HEK293 (cell line): Measurements from ENCODE around the gene MRPS18A.
A peak's percentile ranks its signal among the peaks of the same experiment; 100 is the strongest.

ENCODE experiments used
- EGR2 ChIP-seq: fragments of 450-650 bp; formaldehyde crosslinking; IDR thresholded peaks from 2 replicates; pipeline ENCODE4 v1.5.1; 2016; ENCODE audit warnings: low read depth, missing biosample characterization, missing genetic modification characterization
- GLIS2 ChIP-seq: fragments of 450-650 bp; formaldehyde crosslinking; IDR thresholded peaks from 2 replicates; pipeline ENCODE4 v1.5.1; 2016; ENCODE audit warnings: missing biosample characterization, missing genetic modification characterization
- HIC1 ChIP-seq: fragments of 450-650 bp; formaldehyde crosslinking; IDR thresholded peaks from 2 replicates; pipeline ENCODE4 v1.5.1; 2016; ENCODE audit warnings: missing biosample characterization, missing genetic modification characterization
- HOXD13 ChIP-seq: sonication (generic); formaldehyde crosslinking; IDR thresholded peaks from 2 replicates; pipeline ENCODE4 v1.8.0; 2022; ENCODE audit warnings: missing genetic modification reagents, borderline replicate concordance
- KLF1 ChIP-seq: fragments of 450-650 bp; formaldehyde crosslinking; IDR thresholded peaks from 2 replicates; pipeline ENCODE4 v1.5.1; 2016; ENCODE audit warnings: missing biosample characterization, missing genetic modification characterization
- KLF8 ChIP-seq: fragments of 450-650 bp; formaldehyde crosslinking; IDR thresholded peaks from 2 replicates; pipeline ENCODE4 v1.5.1; 2016; ENCODE audit warnings: missing biosample characterization, missing genetic modification characterization
- PATZ1 ChIP-seq: fragments of 450-650 bp; formaldehyde crosslinking; IDR thresholded peaks from 2 replicates; pipeline ENCODE4 v1.5.1; 2016; ENCODE audit warnings: missing biosample characterization, missing genetic modification characterization
- PBX3 ChIP-seq: sonication (generic); formaldehyde crosslinking; IDR thresholded peaks from 2 replicates; pipeline ENCODE4 v1.8.1; 2022; ENCODE audit warnings: mild to moderate bottlenecking, moderate library complexity, missing genetic modification reagents
- WT1 ChIP-seq: fragments of 450-650 bp; formaldehyde crosslinking; IDR thresholded peaks from 2 replicates; pipeline ENCODE4 v1.5.1; 2016; ENCODE audit warnings: missing biosample characterization, missing genetic modification characterization
- ZBTB44 ChIP-seq: fragments of 450-650 bp; IDR thresholded peaks from 2 replicates; pipeline ENCODE4 v1.5.1; 2018; ENCODE audit warnings: missing biosample characterization, mild to moderate bottlenecking, missing genetic modification characterization
- ZBTB48 ChIP-seq: fragments of 450-650 bp; formaldehyde crosslinking; IDR thresholded peaks from 2 replicates; pipeline ENCODE4 v1.5.1; 2016; ENCODE audit warnings: missing biosample characterization, missing genetic modification characterization
- ZBTB49 ChIP-seq: fragments of 450-650 bp; formaldehyde crosslinking; IDR thresholded peaks from 2 replicates; pipeline ENCODE4 v1.5.1; 2016; ENCODE audit warnings: missing biosample characterization, missing genetic modification characterization, low read depth
- ZNF155 ChIP-seq: fragments of 450-650 bp; formaldehyde crosslinking; IDR thresholded peaks from 2 replicates; pipeline ENCODE4 v1.5.1; 2016; ENCODE audit warnings: missing biosample characterization, missing genetic modification characterization
- ZNF174 ChIP-seq: fragments of 450-650 bp; formaldehyde crosslinking; IDR thresholded peaks from 2 replicates; pipeline ENCODE4 v1.5.0; 2017; ENCODE audit warnings: missing biosample characterization, mild to moderate bottlenecking, missing genetic modification characterization
- ZNF19 ChIP-seq: fragments of 450-650 bp; formaldehyde crosslinking; IDR thresholded peaks from 2 replicates; pipeline ENCODE4; 2016; ENCODE audit warnings: missing biosample characterization, missing genetic modification characterization, low read depth
- ZNF324 ChIP-seq: fragments of 450-650 bp; formaldehyde crosslinking; IDR thresholded peaks from 2 replicates; pipeline ENCODE4 v1.5.1; 2016; ENCODE audit warnings: missing biosample characterization, missing genetic modification characterization
- ZNF398 ChIP-seq: fragments of 450-650 bp; formaldehyde crosslinking; IDR thresholded peaks from 2 replicates; pipeline ENCODE4 v1.5.1; 2017; ENCODE audit warnings: missing biosample characterization, missing genetic modification characterization
- ZNF561 ChIP-seq: fragments of 450-650 bp; IDR thresholded peaks from 2 replicates; pipeline ENCODE4 v1.5.1; 2018; ENCODE audit warnings: missing biosample characterization, missing genetic modification characterization, borderline replicate concordance
- ZNF639 ChIP-seq: fragments of 450-650 bp; formaldehyde crosslinking; IDR thresholded peaks from 2 replicates; pipeline ENCODE4 v1.5.1; 2016; ENCODE audit warnings: missing biosample characterization, missing genetic modification characterization
- ZNF660 ChIP-seq: fragments of 450-650 bp; IDR thresholded peaks from 2 replicates; pipeline ENCODE4 v1.5.1; 2018; ENCODE audit warnings: missing biosample characterization, mild to moderate bottlenecking, missing genetic modification characterization
- ZNF843 ChIP-seq: fragments of 450-650 bp; formaldehyde crosslinking; IDR thresholded peaks from 2 replicates; pipeline ENCODE4 v1.5.1; 2016; ENCODE audit warnings: missing biosample characterization, missing genetic modification characterization
- ZSCAN4 ChIP-seq: fragments of 450-650 bp; formaldehyde crosslinking; IDR thresholded peaks from 2 replicates; pipeline ENCODE4 v1.5.1; 2017; ENCODE audit warnings: missing biosample characterization, missing genetic modification characterization
- ZXDB ChIP-seq: fragments of 450-650 bp; formaldehyde crosslinking; IDR thresholded peaks from 2 replicates; pipeline ENCODE4 v1.5.1; 2016; ENCODE audit warnings: missing biosample characterization, missing genetic modification characterization

MRPS18A gene

GRCh38 chr6:43724914-43725642 is 37.5 kb upstream of the MRPS18A start (continued):
- TF ChIP-seq ZSCAN4 (tag by site-specific recombination) (peak; percentile 58), GLIS2 (tag by site-specific recombination) (peak; percentile 88), WT1 (peak; percentile 79), ZNF19 (no peak), EGR2 (peak; percentile 96), ZBTB48 (tag by site-specific recombination) (peak; percentile 91), HIC1 (tag by site-specific recombination) (peak; percentile 92), ZNF155 (tag by site-specific recombination) (no peak), ZBTB44 (tag by site-specific recombination) (peak; percentile 75), ZNF660 (tag by site-specific recombination) (peak; percentile 85), PATZ1 (tag by site-specific recombination) (peak; percentile 98), ZNF324 (tag by site-specific recombination) (peak; percentile 86; the same call in 1 of the 2 replicates), ZNF174 (tag by site-specific recombination) (no peak), ZNF398 (tag by site-specific recombination) (peak; percentile 72), ZNF843 (tag by site-specific recombination) (peak; percentile 78), ZBTB49 (no peak), HOXD13 (CRISPR knock-in tag) (peak; percentile 50; the same call in 1 of the 2 replicates), ZNF639 (tag by site-specific recombination) (no peak), PBX3 (CRISPR knock-in tag) (0 out of 2 replicates have a peak, but pooled peaks have one; percentile 52), ZNF561 (peak; percentile 91; the same call in 1 of the 2 replicates), ZXDB (peak; percentile 63; the same call in 1 of the 2 replicates), KLF1 (peak; percentile 96), KLF8 (tag by site-specific recombination) (peak; percentile 68; the same call in 1 of the 2 replicates)
